ENCODE data around the gene IRAK1BP1.

The IRAK1BP1 gene

GRCh38 chr6:78948785-78949184, 81.4 kb downstream of the IRAK1BP1 start:
- H3K36me3 ChIP-seq (ENCODE audit: insufficient read depth), result peaks cover 2% of the 10 kb centered on the region
- H3K9ac ChIP-seq, result no peak overlapping the region
- no peak overlapping the region for H3K4me3 ChIP-seq (IDR thresholded peaks at IDR 0.05; ENCODE audit: insufficient read depth, low read depth, low read length)
- no peak overlapping the region for H2AFZ ChIP-seq (ENCODE audit: low read depth)
- H3K4me2 ChIP-seq, result no peak overlapping the region
- no peaks in the 10 kb centered on the region for H3K27me3 ChIP-seq (ENCODE audit: insufficient read depth, low read depth)
- no peaks in the 10 kb centered on the region for H3K79me2 ChIP-seq (ENCODE audit: insufficient read depth, low read depth)
- no peak for TF ChIP-seq CTCF (conservative IDR thresholded peaks at IDR 0.05; ENCODE audit: low read depth, low read length)
- no peak overlapping the region for H3K27ac ChIP-seq
- H4K20me1 ChIP-seq (ENCODE audit: insufficient read depth), result no peaks in the 10 kb centered on the region
- H3K4me1 ChIP-seq (ENCODE audit: low read depth, poor library complexity, severe bottlenecking), result no peaks in the 10 kb centered on the region

GRCh38 chr6:78952362-78952761, 85.0 kb downstream of the IRAK1BP1 start:
- Histone ChIP-seq H3K79me2 (ENCODE audit: insufficient read depth, low read depth) (no peaks in the 10 kb centered on the region), H3K4me1 (ENCODE audit: low read depth, poor library complexity, severe bottlenecking) (no peaks in the 10 kb centered on the region), H4K20me1 (ENCODE audit: insufficient read depth) (no peaks in the 10 kb centered on the region), H3K27me3 (ENCODE audit: insufficient read depth, low read depth) (no peaks in the 10 kb centered on the region), H2AFZ (ENCODE audit: low read depth) (no peak overlapping the region), H3K36me3 (ENCODE audit: insufficient read depth) (peaks cover 2% of the 10 kb centered on the region; the same call in 1 of the 2 replicates), H3K4me2 (no peak overlapping the region), H3K4me3 (IDR thresholded peaks at IDR 0.05; ENCODE audit: insufficient read depth, low read depth, low read length) (no peak overlapping the region), H3K27ac (no peak overlapping the region), H3K9ac (no peak overlapping the region)
- TF ChIP-seq CTCF (conservative IDR thresholded peaks at IDR 0.05; ENCODE audit: low read depth, low read length), result no peak

All from KMS-11 (cell line).